Raji (cell line): ENCODE data around the gene LIMS4.
"Not testable (repeated sequence)": the region's sequence is repeated elsewhere in the genome, so short reads cannot be mapped to it uniquely, and the experiment has no call there.

ENCODE experiments used
- POLR2A ChIP-seq: IDR thresholded peaks from 2 replicates; pipeline ENCODE4 v1.6.1; 2011; ENCODE audit warnings: low read depth, low read length, control low read depth; ENCODE audit not compliant: insufficient read depth

Gene LIMS4

GRCh38 chr2:110472171-110473058 lies at the start of gene LIMS4:
LIMS4 (minus strand) TSS chr2:110472816; CDS start chr2:110472778, 38 bp downstream.
- not testable (repeated sequence) for TF ChIP-seq POLR2A
